GM21723 (cell line): ENCODE measurements around the gene USP40.
A peak's percentile ranks its signal among the peaks of the same experiment; 100 is the strongest.

Experiments
- ATAC-seq: cut with Tn5 transposase; IDR thresholded peaks from one replicate; pipeline ENCODE4 v1.9.1; 2021; ENCODE audit warnings: mild to moderate bottlenecking, moderate library complexity; ENCODE audit not compliant: unreplicated experiment

USP40 gene

DNA sequence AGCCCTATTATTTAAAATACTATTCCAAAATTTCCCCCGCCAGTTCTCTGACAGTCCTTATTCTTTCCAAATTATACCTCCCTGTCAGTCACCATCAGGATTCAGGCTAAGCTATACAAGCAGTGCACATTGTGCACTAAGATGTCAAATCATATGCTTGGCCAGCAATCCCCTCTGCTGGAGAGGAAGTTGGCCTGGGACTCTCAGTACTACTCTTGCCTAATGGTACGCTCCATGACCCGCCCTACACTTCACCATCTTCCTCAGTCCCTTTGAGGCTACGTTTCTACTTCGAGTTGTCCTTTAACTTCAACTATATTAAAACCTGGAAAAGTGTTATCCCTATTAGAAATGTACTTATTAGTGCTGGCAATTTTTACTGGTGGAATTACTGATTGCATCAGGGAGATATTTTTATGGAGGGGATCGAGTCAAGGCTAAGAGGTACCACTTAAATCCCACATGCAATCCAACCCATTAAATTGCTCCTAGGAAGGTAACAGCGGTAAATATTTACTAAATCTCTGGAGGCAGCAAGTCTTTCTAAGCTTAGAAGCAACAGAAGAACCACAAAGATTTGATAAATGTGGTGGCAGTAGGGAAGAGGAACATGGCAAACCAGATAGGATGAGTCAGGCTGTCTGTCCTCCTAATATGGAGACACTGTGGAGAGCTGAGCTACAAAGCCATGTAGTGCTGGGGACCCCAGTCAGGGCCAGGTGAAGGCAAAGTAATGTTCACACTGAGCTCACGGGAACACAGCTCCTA is 2.7 kb downstream of the USP40 start:
- ATAC-seq = no peak

DNA sequence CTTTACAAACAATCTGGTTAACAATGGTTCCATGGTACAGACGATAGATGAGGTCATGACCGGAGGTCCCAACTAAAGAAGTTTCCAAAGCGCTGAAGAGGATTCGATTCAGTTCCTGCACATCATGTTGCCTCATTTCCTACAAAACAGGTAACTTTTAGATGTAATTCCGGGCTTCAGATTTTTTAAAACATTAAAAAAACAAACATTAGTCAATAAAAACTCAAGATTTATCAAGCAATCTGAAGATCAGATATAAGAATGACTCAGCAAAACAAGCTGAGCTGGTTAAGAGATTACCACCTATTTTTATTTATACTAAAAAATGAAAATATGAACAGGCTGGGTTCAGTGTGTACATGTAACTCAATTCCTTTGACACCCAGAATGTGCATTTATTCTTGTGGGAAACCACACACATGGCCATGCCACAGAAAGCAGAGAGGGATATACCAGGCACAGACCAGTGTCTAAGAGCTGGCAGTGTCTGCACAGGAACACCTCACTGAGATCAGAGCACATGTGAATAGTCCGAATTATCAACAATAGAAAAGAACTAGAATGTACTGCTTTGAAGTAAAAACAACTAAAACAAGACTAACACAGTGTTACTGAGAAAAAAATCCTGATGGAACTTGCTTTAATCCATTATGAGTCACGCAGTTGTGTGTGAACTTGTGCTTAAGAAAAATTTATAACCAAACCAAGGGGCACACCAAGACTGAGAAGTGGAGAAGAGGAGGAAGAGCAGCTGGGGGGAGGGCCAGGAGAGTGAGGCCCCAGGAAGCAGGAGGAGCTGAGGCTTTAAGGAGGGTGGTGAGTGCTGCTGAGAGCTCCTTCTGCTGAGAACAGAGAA is 9.5 kb downstream of the USP40 start:
- ATAC-seq = no peak

DNA sequence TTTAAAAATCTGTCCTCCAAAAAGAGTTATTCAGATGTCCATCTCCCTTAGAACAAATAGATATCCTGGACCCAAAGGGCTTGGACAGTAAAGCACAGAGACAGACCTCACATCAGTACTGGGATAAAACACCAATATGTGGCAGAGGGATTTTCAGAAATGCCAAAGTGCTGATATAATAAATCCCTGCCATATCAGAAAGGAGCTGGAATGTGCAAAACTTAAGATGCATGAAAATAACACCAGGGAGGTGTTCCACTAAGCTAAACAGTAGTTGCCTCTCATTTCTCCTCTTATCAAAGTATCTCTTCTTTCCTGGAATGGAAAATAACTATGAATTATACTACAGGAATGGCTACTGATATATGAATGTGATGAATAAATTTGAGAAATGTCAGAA is 13.2 kb downstream of the USP40 start:
- no peak for ATAC-seq

DNA sequence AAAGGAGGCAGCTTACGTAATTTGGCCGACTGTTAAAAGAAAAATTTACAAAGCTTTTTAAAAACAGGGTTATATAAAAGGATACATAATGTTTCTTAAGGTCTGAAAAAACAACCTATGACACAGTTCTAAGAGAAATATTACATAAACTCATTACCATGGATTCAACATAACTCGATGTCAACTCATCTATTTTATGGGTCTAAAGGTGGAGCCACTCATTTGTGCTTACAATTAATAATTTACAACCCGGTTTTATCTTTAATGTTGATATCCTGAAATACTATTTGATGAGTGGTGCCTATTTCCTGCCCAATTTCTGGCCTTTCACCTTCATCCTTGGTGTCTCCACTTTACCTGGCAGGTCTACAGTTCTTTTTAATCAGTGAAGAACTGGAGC is 15.1 kb downstream of the USP40 start:
- ATAC-seq = no peak

DNA sequence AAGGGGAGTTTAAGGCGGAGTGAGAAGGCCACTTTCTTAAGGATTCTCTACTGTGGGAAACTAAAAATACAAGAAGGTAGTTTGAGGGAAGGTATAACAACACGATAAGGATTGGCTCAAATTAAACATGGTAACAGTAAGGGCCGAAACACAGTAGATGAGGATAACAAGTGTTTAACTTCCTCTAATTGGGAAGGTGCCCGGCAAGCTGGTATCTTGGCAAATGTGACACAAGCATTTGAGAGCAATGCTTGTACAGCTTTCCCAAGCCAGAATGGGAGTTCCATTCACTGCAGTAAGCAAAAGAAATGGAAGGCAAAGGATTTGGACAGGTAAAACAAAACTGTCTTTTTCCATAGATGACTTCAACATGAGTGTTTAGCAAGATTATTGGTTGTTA is 19.8 kb downstream of the USP40 start:
- no peak for ATAC-seq

DNA sequence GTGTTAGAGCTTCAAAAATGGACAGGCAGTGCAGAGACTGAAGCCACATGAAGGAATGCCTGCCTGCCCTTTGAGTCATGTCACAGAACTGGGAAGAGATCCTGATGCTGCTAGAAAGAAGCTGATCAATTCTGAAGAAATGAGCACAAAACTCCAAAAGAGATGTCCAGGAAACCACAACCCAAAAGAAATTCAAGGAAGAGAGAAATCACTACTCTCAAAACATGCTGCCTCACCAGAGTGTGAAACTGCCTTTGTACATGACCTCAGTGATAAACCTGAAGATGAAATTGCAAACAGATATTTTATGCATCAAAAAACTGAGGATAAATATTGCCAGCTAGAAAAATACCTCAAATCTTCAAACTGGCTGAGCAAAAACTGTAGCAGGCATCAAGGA is 20.5 kb downstream of the USP40 start:
- ATAC-seq = no peak

DNA sequence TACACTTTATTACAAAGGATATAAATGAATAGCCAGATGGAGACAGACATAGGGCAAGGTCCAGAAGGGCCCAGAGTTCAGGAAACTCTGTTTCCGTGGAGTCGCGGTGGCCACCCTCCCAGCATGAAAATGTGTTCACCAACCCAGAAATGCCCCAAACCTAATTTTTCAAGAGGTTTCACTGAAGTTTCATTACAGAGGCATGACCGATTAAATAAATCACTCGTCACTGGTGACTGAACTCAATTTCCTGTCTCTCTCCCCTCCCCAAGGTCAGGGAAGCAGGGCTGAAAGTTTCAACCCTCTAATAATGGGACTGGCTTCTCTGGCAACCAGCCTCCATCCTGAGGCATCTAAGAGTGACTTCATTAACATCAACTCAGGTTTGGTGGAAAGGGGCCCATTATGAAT is 22.4 kb downstream of the USP40 start:
- no peak for ATAC-seq

DNA sequence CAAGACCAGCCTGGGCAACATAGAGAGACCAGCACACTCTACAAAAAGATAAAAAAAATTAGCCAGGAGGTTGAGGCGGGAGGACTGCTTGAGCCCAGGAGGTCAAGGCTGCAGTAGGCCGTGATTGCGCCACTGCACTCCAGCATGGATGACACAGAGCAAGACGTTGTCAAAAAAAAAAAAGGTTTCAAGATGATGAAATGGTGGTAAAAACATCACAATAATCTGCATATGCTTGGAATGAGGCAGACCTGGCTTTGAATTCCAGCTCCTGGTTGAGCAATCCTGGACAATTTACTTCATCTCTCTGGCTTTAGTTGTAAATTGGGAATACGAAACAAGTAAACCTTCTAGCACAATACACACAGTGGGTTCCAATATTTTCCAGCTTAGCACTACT is 24.1 kb downstream of the USP40 start:
- ATAC-seq = no peak

DNA sequence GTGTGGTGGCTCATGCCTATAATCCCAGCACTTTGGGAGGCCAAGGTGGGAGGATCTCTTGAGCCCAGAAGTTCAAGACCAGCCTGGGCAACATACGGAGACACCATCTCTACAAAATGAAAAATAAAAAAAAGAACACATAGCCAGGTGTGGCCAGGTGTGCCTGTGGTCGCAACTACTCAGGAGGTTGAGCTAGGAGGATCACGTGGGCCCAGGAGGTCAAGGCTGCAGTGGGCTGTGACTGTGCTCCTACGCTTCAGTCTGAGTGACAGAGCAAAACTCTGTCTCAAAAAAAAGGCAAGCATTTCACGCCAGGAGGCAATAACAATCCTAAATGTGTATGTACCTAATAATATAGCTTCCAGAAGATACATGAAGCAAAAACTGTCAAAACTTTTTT is 27.8 kb downstream of the USP40 start:
- ATAC-seq = no peak

DNA sequence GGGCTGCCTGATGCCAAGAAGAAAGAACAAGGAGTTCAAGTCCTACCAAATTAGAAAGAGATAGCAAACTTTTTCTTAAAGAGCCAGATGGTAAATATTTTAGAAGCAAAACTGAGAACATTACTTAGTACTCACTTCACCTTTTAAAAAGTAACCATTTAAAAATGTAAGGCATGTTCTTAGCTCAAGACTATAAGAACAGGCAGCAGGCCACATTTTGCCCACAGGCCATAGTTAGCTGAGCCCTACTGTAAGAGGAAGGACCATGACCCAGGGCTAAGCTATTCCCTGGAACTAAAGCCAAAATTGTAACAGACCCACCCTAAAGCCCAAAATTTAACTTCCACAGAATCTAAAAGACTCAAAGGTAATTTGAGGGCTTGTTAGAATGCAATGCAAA is 31.3 kb downstream of the USP40 start:
- no peak for ATAC-seq

DNA sequence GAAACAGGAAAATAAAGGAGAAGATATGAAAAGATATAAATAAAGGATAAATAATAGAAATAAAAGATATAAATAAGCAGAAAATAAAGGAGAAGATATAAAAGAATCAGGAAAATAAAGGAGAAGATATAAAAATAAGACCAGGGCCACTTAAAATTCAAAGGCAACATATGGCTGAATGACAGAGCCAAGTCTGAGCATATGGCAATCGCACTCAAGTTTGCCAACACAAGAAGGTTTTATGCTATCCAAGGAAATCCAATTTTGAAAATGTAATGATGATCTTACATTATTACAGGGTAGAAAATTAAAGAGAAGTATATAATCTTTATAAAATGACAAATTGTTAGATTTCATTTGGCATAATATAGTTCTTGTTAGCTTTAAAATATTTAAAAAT is 33.6 kb downstream of the USP40 start:
- no peak for ATAC-seq

DNA sequence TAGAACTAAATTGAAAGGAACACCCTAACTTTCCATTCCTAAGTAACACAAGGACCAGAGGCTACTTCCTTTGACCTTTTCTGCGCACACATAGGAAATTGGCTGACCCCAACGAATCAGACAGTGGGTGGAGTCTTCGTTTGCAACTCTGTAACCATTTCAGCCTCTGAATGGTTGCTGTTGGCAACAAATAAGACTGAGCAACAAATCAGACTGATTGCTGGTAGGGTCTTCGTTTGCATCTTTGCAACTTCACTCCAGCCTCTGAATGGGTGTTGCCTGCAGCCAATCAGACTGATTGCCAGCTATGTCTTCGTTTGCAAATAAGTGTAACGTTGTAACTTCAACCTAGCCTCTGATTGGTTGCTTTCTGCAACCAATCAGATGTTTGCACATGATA is 34.6 kb downstream of the USP40 start:
- no peak for ATAC-seq

DNA sequence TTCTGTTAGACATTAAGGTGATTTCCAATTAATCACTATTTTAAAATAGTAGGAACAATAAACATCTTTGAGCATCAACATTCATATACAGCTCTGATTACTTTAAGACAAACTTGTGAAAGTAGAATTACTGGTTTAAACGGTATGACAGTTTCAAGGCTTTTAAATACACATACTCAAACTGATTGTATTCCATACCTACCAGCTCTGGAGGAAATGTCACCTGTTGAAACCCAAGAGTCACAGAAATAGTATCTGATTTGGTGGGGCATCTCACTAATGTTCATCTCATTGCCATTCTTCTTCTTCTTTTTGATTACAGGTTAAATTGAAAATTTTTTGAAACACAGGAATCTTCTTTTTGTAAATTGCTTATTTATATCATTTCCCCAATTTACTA is 36.2 kb downstream of the USP40 start:
- ATAC-seq = no peak

DNA sequence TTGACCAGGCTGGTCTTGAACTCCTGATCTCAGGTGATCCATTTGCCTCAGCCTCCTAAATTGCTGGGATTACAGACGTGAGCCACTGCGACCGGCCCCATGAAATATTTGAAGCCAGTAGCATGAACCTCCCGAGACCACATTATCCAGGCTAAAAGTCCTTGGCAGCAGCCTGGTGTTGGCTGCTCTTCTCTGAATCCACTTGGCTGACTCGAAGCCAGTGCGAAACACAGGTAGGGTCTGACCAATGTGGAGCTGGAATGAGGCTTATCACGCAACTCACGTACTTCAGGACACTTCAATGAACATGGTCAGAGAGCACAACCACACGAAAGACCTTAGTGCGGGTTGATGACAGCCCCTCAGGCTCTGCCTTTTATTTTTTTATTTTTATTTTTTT is 38.4 kb downstream of the USP40 start:
- ATAC-seq = no peak

DNA sequence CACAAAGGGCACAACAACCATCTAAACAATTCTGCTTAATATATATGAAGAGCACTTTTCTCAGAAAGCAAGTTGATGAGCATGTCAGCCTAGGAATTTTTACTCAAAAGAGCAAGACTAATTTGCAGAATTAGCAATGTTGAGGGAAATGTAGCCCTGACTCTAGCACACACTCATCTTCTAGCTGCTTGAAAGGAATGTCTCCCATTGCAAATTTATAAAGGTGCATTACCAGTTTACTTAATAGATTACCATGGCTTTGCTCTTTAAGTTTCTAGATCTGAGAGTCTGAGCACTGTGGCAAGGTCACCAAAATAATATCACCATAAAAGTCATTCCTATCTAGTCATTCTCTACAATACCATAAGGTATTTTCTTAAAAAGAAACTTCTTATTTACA is 40.8 kb downstream of the USP40 start:
- ATAC-seq = no peak

DNA sequence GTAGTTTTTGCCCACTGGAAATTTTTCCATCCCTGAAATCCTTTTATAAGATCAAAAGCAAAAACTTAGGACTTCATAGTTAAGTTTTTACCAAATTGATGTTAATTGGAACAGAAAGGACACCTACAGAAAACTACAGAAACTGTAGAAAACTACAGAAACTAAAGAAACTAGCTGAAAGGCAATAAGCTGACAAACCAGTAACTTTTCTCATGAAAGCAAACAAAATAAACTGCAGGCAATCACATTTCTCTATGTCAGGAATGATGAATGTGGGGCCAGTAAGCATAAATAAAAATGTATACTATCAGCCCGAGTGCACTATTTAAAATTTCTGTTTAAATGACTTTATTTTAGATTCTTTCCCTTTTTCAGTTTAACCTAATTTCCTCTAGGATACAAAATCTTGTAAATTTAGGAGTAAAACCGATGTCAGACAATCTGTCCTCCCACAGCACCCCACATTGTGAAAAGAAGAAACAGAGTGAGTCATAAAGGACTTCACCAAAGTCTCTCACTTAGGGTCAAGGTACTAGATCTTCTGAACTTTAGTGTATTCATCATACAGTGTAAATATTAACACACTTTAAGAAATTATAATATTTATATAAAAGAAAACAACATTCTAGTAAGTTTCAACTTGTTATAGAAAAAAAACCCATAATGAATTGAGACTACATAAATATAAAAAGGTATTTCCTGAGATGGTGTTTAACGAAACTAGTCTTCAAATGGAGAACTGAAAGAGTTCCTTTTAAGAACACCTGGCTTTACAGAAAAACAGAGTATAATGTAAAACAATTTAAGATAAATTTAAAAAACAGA is 46.6 kb downstream of the USP40 start:
- ATAC-seq = peak; percentile 94

DNA sequence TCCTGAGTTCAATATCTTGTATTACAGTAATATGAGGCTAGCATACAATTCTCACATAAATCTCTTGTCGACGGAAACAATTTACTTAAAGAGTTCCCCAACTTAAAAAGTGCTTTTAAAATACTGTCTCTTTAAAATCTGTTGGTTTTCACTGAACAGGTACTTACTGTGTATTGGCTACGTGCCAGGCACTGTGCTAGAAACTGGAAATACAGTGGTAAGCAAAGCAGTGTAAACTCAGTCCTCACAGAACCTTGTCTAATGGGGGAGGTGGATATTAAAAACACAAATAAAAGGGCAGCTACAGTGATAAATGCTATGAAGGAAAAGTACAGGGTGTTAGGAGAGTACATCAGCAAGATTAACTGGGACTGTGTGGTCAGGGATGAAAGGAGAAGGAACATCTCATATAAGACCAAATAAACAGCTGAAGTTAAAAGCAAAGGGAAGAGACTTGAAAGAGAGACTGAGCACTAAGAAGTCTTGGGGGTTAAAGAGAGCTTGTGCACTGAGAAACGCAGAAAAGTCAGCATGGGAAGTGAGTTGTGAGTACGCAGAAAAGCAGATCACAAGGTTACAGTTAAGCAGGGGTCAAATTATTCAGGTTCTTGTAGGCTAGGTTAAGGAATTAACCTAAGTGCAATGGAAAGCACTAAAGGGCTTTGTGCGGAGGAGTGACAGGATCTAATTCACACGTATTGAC is 52.5 kb downstream of the USP40 start:
- ATAC-seq = no peak

DNA sequence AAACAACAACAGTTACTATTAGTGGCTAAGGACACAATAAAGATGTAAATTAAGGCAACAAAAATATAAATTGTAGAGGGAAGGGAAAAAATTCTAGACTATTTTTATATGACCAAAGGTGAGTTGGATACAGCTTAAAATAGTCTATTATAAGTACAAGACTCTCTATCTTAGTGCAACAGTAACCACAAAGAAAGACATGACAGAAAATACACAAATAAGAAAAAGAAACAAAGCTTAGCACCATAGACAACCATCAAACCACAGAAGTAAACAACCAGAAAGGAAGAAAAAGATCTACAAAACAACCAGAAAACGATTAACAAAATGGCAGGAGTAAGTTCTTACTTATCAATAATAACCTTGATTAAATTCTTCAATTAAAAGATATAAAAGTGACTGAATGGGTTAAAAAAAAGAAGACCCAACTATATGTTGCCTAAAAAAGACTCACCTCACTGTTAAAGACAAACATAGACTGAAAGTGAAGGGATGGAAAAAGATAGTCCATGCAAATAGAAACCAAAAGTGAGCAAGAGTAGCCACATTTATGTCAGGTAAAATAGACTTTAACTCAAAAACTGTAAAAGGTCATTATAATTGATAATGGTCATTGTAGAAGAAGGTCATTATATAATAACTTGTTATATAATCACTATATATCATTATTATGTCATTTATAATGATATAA is 62.5 kb downstream of the USP40 start:
- no peak for ATAC-seq

DNA sequence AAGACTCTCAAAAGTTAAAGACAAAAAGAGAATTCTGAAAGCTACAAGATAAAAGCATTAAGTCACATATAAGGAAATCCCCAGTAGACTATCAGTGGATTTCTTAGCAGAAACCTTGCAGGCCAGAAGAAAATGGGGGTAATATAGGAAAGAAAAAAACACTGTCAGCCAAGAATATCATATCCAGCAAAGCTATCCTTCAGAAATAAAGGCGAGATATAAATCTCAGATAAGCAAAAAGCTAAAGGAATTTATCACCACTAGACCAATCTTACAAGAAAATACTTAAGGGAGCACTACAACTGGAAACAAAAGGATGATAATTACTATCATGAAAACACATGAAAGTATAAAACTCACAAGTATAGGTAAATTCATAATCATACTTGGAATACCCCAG is 63.1 kb downstream of the USP40 start:
- no peak for ATAC-seq
